LNCAP (cell line): ENCODE data around the gene CAT.

Experiments used
- TF ChIP-seq, protein P1 (sequence below): fragments of 450-650 bp; IDR thresholded peaks from 2 replicates; pipeline ENCODE4 v1.5.1; 2017; ENCODE audit warnings: mild to moderate bottlenecking

The CAT gene

DNA sequence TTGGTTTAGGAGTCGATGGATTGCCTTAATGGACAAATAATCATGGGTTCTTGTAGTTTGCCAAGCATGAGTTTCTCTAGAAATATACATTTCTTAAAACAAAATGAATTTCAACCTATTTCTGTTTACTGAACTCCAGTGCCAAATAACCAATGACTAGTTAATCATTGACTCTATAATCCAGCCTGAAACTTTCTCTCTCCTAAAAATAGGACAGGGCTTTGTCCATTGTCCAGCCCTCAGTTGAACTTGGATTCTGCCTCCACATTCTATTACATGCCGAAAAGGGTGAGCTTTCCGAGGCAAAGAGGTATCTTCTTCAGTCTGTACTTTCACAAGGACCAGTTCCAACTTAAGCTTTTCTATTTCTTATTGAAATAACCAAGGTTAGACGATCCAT lies 23.2 kb upstream of the CAT start:
- TF ChIP-seq, protein P1, sequence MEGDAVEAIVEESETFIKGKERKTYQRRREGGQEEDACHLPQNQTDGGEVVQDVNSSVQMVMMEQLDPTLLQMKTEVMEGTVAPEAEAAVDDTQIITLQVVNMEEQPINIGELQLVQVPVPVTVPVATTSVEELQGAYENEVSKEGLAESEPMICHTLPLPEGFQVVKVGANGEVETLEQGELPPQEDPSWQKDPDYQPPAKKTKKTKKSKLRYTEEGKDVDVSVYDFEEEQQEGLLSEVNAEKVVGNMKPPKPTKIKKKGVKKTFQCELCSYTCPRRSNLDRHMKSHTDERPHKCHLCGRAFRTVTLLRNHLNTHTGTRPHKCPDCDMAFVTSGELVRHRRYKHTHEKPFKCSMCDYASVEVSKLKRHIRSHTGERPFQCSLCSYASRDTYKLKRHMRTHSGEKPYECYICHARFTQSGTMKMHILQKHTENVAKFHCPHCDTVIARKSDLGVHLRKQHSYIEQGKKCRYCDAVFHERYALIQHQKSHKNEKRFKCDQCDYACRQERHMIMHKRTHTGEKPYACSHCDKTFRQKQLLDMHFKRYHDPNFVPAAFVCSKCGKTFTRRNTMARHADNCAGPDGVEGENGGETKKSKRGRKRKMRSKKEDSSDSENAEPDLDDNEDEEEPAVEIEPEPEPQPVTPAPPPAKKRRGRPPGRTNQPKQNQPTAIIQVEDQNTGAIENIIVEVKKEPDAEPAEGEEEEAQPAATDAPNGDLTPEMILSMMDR: no peak

DNA sequence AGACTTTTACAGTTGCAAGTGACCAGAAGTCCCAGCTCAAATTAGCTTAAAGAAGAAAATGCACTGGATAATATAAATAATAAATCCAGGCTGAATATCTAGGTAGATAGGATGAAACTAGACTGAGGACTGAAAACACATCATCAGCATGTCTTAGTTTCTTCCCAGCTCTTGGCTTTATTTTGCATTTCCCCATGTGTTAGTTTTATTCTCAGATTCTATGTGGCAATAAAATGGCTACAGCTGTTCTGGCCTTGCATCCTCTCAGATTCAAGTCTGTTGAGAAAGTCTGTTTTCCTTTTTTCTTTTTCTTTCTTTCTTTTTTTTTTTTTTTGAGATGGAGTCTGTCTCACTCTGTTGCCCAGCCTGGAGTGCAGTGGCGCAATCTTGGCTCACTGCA lies 22.6 kb upstream of the CAT start:
- TF ChIP-seq, protein P1: no peak

DNA sequence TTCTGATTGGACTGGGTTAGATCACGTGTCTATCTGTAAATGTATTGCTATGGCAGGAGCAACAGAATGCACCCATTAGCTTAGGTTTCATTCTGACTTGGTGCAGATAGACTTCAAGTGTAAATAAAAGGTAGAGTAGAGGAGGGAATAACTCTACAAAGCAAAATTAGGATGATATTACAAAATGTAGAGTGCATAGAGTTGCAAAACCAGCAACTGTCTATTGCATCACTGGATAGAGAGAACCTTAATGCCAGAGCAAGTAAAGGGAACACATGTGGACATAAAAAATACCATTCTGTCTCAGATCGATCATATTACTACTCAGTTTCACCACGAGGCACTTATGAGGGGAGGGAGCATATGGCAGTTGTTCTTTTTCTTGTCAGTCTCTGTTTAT lies 22.0 kb upstream of the CAT start:
- TF ChIP-seq, protein P1: no peak

DNA sequence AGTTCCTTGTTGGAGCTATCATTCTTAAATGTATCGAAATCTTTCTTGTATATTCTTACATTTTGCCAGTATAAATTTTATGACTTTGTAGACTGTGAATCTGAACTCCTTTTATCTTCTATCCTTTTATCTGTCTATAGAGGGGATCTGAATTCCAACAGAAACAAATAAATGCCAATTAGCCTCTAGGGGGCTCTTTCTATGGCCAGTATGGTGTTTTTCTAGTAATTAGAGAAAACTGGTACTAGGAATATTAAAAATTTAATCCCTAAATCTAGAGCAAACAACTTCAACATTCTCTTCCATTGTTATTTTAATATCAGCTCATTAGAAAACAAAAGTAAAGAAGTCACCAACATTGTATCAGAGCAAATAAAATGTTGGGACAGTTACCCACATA lies 21.5 kb upstream of the CAT start:
- TF ChIP-seq, protein P1: no peak

DNA sequence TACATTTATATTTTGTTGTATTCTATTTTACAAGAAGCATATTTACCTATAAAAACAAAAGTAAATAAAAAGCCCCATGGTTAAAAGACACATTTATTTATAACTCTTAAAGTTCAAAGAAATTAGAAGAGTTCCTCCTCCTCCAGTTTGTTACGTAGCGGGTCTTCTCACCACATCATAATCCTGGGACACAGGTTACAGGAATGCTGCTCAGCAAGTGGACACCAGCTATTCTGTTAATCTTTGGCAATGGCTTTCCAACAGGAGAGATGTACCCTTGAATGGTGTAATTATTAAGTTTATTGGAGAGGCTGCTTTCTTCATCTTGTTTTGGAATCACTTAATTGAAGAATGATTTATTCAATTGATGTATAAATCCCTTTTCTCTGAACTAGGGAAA lies 19.6 kb upstream of the CAT start:
- TF ChIP-seq, protein P1: no peak

DNA sequence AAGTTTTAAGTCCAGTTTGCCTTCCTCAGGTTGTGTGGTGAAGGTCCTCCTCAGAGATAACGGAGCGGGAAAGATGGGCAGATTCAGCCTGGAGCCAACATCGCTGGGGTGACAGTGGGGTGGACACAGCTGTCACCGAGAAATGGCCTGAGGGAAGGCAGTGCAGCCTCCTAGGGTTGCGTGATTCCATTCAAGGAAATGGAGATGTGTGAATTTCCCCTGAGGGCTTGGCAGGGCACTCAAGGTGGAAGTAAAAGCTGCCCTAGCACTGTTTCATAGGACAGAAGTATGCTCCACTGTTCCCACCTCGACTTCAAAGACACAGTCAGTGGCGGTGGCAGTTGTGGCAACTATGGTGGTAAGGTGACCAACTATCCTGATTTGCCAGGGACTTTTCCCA lies 15.4 kb upstream of the CAT start:
- TF ChIP-seq, protein P1: no peak

DNA sequence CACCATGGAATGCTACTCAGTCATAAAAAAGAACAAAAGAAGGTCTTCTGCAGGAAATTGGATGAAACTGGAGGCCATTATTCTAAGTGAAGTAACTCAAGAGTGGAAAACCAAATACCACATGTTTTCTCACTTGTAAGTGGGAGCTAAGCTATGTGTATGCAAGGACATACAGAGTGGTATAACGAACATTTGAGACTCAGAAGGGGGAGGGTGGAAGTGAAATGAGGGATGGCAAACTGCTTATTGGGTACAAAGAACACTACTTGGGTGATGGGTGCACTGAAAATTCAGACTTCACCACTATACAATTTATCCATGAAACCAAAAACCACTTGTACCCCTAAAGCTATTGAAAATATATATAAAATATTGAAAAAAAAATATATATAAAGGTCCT lies 13.4 kb upstream of the CAT start:
- TF ChIP-seq, protein P1: no peak

DNA sequence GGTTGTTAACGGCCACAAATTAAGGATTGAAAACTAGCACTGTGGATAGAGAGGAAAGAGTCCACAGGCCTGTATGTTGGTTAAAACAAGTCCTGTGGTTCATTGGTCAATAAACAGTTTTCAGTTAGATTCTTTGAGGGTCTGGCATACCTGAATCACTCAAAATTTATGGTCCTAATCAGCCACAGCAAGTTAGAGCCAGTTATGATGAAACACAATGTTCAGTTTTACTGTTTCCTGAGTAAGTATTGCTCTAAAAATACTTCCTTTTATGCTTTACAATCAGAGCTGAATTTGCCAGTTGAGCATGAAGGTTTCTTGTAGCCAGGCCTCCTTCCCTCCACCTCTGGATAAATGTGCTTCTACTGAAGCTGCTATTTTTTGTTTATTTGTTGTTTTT lies 12.9 kb upstream of the CAT start:
- TF ChIP-seq, protein P1: no peak
